Activated naive CD4-positive, alpha-beta T cell (primary cell): ENCODE data around the gene KCNH1.

Source experiments
- DNase-seq, 4 experiments: peaks; one replicate each; lab custom pipeline; 2025; lab: John Stamatoyannopoulos, UW

Gene KCNH1

DNA sequence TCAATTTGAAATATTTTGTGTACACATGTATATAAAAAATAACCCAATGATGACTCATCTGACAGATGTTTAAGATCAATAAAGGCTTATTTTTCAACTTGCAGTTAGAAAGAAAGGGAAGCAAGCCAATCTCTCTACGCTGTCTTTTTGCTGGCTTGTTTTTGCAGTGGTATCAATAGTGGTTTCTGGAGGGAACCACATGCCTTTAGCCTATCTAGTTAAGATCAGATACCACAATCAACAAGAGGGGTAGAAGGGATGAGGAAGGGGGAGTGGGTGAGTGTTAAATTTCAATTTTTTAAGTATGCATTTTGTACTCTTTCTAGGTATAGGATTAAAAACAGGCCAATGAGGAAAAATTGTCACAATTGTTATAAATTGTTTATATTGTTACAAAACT lies 276.2 kb downstream of the KCNH1 start:
- no peak for DNase-seq

GRCh38 chr1:210857146-210857663 lies 276.7 kb downstream of the KCNH1 start:
- DNase-seq, result no peak

DNA sequence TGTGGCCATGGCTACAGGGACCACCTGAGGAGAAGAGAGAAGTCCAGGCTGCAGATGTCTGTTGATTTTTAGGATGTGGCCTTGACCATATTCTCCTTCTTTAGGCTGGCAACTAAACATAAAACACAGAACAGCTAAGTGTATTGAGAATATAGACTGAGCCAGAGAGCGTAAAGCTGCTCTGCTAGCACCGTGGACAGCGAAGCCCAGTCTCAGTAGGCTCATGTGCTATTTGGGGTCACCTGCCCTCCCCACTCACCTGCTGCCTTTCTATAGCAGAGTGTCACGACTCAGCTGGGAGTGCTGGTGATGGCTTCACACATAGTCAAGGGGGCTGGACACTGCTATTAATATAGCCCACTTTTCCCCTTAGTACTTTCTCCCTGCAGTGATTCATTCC lies 278.5 kb downstream of the KCNH1 start:
- DNase-seq, result no peak

DNA sequence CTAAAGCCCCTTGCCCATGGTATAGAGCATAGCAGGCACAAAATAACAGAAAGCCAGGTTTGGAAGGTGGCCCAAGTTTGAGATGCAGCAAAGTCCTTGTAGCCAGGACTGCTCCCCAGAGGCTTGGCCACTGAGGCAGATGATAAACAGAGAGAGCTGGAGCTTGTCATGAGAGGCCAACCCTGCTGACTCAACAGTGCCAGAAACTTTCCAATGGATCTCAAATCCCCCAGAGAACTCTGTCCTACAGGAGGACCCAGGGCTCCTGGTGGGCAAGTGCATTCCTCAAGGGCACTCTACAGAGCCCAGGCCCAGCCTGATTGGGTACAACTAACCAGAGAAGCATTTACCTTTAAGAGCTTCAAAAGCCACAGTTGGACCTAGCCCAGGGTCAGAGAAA lies 280.7 kb downstream of the KCNH1 start:
- DNase-seq, result no peak

- DNase-seq, result no peak
These were observed 283.4 kb downstream of the KCNH1 start for GRCh38 chr1:210850556-210850955.

DNA sequence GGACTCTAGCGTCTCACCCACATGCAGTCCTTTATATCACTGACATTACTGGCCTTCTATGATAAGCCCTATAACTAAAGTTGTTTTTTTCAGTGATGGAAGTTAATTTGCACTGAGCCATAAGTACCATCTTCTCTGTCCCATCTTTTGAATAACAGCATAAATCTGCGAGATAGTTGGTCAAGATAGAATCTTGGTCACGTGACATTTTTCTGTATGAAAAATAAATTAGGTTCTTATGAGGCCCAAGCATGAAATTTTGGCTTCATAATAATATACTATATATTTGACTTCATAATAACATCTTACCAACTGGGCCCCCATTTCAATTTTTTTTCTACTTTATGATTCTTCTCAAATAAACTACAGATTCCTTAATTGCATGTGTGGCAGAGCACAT lies 285.5 kb downstream of the KCNH1 start:
- DNase-seq, result no peak

- no peak for DNase-seq
These were observed 291.9 kb downstream of the KCNH1 start for GRCh38 chr1:210841926-210842625.

DNA sequence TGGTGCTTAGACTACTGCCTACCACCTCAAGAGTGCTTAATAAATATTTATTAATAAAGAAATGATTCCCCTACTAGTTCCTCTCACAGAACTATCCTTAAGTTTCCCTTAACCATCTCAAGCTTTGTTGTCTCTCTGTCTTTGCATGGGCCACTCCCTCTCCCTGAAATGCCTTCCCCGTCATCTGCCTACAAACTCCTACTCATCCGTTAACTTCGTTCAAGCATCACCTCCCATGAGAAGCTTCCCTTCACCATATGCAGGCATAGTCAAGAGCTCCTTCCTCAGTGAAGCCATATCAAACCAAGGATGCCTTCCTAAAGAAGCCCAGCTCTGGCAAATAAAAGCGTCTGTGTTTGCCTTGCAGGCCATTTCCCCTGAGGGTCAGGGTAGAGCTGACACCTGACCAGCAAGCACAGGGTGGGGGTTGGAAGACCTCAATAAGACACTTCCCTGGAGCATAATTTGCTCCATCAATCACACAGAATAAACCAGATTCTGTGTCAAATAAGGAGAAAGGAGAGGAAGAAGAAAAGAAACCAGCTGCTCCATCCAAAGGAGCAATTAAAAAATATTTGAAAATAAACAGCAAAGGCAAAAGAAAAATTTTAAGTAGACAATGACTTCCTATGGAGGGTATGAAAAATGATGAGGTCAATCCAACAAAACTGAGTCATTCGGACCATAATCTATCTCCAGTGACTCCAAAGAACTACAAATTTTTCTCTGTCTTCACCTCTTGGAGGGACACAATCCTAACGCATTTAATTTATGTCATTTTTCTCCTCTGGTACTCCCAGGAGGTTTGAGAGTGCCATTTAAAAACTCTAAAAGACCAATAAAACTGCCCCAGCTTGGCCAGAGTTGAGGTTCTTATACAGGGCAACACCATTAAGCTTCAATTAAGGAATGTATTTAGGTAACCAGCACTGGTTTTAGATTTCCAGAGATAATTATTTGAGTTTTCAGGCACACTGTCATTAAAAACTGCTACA lies 303.6 kb downstream of the KCNH1 start:
- DNase-seq, result no peak

GRCh38 chr1:210828996-210829596 lies 304.9 kb downstream of the KCNH1 start:
- DNase-seq, result no peak

GRCh38 chr1:210827481-210827880 lies 306.5 kb downstream of the KCNH1 start:
- no peak for DNase-seq

- DNase-seq, result no peak
These were observed 307.3 kb downstream of the KCNH1 start for GRCh38 chr1:210826686-210827085.

DNA sequence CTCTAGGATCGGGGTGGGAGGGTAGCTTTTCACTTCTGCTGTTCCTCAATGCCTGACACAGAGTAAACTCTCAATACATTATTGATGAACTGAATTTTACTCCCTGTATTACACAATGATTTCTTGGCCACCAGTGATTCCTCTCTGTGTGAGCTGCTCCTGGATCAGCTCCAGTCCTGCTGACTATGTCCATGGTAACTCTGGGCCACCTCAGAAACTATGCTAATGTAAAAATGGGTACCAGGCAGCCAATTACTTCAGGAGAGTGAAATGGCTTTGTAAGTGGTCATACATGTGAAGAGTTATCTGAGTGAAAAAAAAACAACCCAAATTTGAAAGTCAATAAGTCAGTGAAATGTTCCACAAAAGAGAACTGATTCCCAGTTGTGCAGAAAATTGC lies 311.0 kb downstream of the KCNH1 start:
- no peak for DNase-seq

GRCh38 chr1:210822241-210822640 lies 311.7 kb downstream of the KCNH1 start:
- no peak for DNase-seq

DNA sequence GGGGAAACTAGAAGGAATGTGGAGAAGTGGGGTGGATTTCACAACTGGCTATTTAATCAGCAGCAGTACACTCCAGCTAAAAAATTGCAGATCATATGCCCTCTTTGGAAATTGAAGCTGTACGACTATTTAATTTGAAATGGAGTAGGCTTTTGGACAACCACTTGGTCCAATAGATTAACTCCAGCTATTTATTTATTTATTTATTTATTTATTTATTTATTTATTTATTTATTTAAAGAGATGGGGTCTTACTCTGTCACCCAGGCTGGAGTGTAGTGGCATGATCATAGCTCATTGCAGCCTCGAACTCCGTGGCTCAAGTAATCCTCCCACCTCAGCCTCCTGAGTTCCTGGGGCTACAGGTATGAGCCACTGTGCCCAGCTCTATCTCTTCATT lies 312.3 kb downstream of the KCNH1 start:
- no peak for DNase-seq

GRCh38 chr1:210819266-210819665 lies 314.7 kb downstream of the KCNH1 start:
- DNase-seq, result no peak

GRCh38 chr1:210817385-210818275 lies 316.3 kb downstream of the KCNH1 start:
- no peak for DNase-seq

DNA sequence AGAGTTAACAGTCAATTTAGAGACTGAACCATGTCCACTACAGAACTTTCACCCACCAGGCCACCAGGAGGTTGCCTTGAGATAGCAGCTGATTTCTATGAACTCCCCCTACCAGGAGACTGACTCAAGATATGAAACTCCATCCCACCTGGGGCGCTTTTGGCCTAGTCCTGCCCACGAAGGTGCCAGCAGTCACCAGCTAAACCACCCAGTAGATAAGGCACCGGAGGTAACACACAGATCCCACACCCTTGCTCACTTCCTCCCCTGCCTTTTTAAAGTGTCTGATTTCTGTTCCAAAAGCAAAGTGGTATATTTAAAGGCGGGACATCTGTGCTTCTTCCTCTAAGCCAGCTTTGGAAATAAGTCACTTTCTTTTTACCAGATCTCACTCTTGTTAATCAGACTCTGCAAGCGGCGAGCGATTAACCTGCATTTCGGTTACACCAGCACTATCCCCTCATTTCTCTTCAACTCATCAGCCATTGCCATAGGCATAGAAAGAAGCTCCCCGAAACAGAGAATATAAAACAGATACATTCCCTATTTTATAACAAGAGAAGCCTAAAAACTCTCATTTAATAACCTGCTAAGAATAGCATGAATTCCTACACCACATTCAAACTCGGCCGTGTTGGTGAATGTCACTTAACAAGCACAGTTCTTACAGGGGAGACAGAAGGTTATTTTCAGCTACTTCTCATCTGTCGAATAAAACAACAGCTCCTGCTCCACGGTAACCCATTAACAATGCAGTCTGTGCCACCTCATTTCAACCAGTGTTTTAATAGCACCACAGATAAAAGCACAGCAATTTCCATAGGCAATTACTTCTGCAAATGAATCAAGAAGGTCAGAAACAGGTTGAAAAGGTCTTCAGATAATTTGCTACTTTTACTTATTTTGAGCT lies 318.1 kb downstream of the KCNH1 start:
- DNase-seq, result no peak

DNA sequence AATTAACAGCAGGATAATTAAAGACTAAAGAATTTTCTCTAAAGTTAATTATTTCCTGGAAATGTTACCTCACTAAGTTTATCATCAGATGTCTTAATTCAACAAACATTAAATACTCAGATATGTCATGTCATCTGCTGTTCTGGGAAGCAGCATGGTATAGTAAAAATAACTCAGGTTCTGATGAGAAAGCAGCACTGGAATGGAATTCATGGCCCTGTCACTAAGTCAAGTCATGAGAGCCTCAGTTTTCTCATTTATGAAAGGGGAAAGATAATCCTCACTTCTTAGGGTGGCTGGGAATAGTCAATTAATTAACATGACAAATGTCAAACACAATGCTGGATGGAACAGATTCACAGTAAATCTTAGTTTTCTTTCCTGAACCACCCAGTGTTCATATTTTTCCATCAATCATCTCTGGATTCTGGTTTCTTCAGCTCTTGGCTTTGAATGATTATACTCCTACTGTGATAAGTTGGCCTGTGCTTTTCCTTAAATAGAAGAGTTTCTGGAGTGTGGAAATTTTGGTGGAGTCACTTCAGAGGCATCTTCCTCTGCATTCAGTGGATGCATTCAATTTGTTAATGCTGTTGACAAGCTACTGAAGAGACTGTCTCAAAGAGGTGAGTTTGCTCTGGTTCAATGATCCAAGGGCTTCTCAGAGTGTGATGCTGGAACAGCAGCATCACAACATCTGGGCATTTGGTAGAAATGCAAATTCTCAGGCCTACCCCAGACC lies 319.4 kb downstream of the KCNH1 start:
- DNase-seq, result no peak

DNA sequence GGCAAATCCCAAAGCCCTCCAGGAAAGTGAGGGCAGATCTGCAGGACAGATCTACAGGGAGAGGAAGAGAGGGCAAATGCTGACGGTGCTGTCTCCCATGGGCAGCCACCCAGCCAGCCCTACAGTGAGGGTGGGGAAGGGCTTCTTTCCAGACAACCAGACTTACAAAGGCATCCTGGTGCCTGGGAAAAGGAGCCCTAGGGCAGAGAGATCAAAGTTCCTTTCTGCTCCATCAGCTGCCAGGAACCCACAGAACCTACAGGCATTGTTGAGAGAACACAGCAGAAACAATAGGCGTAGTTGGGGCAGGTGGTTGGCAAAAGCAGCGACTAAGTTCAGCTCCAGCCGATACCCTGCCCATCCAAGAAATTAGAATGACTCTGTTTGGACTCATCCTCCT lies 332.4 kb downstream of the KCNH1 start:
- DNase-seq, result no peak

DNA sequence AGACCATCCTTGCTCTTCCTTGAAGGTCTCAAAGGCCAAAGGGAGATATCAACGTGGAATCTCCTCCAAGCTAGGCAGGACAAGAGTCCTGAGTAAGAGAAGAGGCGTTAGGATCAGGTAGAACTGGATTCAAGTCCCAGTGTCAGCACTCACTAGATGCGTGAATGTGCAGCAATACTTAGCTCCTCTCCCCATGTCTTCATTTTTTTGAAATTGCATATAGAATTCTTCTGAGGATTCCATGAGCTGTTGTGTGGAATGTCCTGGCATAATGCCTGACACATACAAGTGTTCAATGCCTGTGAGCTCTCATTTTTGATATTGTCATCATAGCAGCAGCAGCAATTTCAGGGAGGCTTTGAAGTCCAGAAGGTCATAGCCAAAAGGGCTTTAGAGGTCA lies 333.2 kb downstream of the KCNH1 start:
- DNase-seq, result no peak
